Measurements from ENCODE around the gene RAB14. TPM values are rescaled to one million over a fixed set of nuclear protein-coding genes. Genes with fewer than 3 reads are reported as not detected.

Gene RAB14
- total RNA-seq, 1 experiment from 2014 or later: 63.1 TPM

- Histone ChIP-seq H3K4me2 (ENCODE audit: low read length) (no peak overlapping the region), H3K9me2 (ENCODE audit: insufficient read depth) (no peaks in the 10 kb centered on the region), H2AFZ (ENCODE audit: low read depth, low read length, poor library complexity, severe bottlenecking) (no peak overlapping the region), H3K27ac (ENCODE audit: low read depth, low read length) (no peak overlapping the region), H3K27me3 (ENCODE audit: insufficient read depth, low read length) (no peaks in the 10 kb centered on the region), H4K20me1 (ENCODE audit: insufficient read depth) (no peaks in the 10 kb centered on the region), H3K9me3 (ENCODE audit: control insufficient read depth in 1 of 2, insufficient read depth in 1 of 2, low read depth in 1 of 2, low read length in 2 of 2) (no peaks in the 10 kb centered on the region), H3K36me3 (ENCODE audit: control insufficient read depth in 1 of 2, insufficient read depth in 2 of 2, low read length in 2 of 2) (no peaks in the 10 kb centered on the region), H3K4me1 (ENCODE audit: control insufficient read depth in 1 of 2, insufficient read depth in 2 of 2, low read length in 2 of 2) (peaks cover 0 to 8% of the 10 kb centered on the region in 2 experiments; a peak in 2 of 4 replicates), H3K79me2 (ENCODE audit: insufficient read depth, low read length) (no peaks in the 10 kb centered on the region), H3K4me3 (replicated peaks in 1 of 2; ENCODE audit: low read depth in 1 of 2, low read length in 2 of 2) (no peak overlapping the region), H3K9ac (ENCODE audit: low read length) (no peak overlapping the region)
- ChIA-PET RAD21 (ENCODE audit: low non-redundant PET in 1 of 2, low total read pairs in 2 of 2, uncharacterized antibody in 2 of 2, unreplicated experiment in 2 of 2) (no interaction called here), POLR2A (no interaction called here), CTCF (interaction anchor here (1.3 to 1.7 kb wide), 3 partner anchors 8 to 160 kb away, joined by 4 read pairs; no protein-coding TSS in a partner anchor)
- TF ChIP-seq CTCF (IDR thresholded peaks at IDR 0.05 in 2 of 3, conservative IDR thresholded peaks at IDR 0.05 in 1 of 3; ENCODE audit: borderline replicate concordance in 1 of 3, insufficient read depth in 1 of 3, low read depth in 2 of 3, low read length in 2 of 3): no peak
- TF ChIP-seq RAD21 (IDR thresholded peaks at IDR 0.05; ENCODE audit: low read depth): no peak
- TF ChIP-seq JUND (IDR thresholded peaks at IDR 0.05): no peak
- no peak for TF ChIP-seq CBX3 (IDR thresholded peaks at IDR 0.05; ENCODE audit: low read depth)
- no peak for TF ChIP-seq SP1 (IDR thresholded peaks at IDR 0.05; ENCODE audit: low read depth)
- TF ChIP-seq ELF1 (IDR thresholded peaks at IDR 0.05; ENCODE audit: borderline replicate concordance, low read depth): no peak
- no peak for TF ChIP-seq EZH2 (IDR thresholded peaks at IDR 0.05)
- no peak for TF ChIP-seq POLR2A (IDR thresholded peaks at IDR 0.05; ENCODE audit: borderline replicate concordance, extremely low read depth, insufficient read depth, insufficient read length)
- TF ChIP-seq EGR1 (IDR thresholded peaks at IDR 0.05; ENCODE audit: low read depth): no peak
- TF ChIP-seq REST (IDR thresholded peaks at IDR 0.05; ENCODE audit: low read depth): no peak
- TF ChIP-seq EZH2phosphoT487 (IDR thresholded peaks at IDR 0.05; ENCODE audit: borderline replicate concordance): no peak
- no peak for TF ChIP-seq FOSL1 (IDR thresholded peaks at IDR 0.05; ENCODE audit: low read depth)
- TF ChIP-seq SRF (IDR thresholded peaks at IDR 0.05; ENCODE audit: low read depth): no peak
- TF ChIP-seq TCF7L2 (IDR thresholded peaks at IDR 0.05; ENCODE audit: borderline replicate concordance, extremely low read depth, insufficient read depth, insufficient read length): no peak
- BruUV-seq (replicated peaks): no TSS peak
- ATAC-seq (no peak), DNase-seq (ENCODE audit: low read depth, low spot score) (no peak)
- intact Hi-C loops (cut with micrococcal nuclease): no loop called here
These were observed 14.7 kb upstream of the RAB14 start for GRCh38 chr9:121216271-121216805.

All from HCT116 (cell line).